GM19455 (cell line): ENCODE results near the gene UPK1A.
"Not testable (repeated sequence)": the region's sequence is repeated elsewhere in the genome, so short reads cannot be mapped to it uniquely, and the experiment has no call there.

Experiments
- ATAC-seq: cut with Tn5 transposase; IDR thresholded peaks from one replicate; pipeline ENCODE4 v1.9.1; 2021; ENCODE audit not compliant: unreplicated experiment

The UPK1A gene

DNA sequence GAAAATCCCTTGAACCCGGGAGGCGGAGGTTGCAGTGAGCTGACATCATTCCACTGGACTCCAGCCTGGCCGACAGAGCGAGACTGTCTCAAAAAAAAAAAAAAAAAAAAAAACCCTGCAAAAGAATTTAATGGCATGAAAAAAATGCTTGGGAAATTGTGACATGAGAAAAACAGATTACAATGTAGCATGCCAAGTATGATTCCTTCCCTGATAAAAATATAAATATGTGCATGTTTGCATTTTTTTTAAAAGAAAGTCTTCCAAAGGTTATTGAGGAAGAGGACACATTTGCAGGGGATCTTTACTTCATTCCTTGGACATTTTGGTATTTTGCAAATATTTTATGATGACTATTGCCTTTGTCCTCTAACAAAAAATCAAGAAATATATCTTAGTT is 23.5 kb downstream of the UPK1A start:
- ATAC-seq: no peak

DNA sequence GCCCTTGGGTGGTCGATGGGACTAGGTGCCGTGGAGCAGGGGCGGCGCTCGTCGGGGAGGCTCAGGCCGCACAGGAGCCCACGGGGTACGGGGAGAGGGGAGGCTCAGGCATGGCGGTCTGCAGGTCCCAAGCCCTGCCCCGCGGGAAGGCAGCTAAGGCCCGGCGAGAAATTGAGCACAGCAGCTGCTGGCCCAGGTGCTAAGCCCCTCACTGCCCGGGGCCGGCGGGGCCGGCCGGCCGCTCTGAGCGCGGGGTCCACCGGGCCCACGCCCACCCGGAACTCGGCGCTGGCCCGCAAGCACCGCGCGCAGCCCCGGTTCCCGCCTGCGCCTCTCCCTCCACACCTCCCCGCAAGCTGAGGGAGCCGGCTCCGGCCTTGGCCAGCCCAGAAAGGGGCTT is 24.8 kb downstream of the UPK1A start:
- not testable (repeated sequence) for ATAC-seq

DNA sequence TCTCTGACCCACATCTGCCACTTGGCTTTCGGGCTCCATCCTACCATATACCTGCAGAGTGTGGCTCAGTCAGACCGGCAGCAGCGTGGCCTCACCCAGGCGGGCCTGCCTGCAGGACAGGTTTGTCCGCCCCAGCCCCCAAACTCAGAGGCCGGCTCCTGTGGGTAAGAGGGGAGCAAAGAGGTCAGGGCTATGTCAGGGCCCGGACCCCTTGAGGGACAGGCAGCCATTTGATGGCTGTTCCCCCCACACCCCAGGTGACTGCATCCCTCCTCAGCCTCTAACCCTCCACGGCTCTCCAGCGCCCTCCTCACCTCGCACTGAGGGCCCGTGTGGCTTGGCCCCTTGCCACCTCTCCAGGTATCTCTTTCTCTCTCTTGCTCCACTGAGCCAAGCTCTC is 25.7 kb downstream of the UPK1A start:
- ATAC-seq: no peak

DNA sequence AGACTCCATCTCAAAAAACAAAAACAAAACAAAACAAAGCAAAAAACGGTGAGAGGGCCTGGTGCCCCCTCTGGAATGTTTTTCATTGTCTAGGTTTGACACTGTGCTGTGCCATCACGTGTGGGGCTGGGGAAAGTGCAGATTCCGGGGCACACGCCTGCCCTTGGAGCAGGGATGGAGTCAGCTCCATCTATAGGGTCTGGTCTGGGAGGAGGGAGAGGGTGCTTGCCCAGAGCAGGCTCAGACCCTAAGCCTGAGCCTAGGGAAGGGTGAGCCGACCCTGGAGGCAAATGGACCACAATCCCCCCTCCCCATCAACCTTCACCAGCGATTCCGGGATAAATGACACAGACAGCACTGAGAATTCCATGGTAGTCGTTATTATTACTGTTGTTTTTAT is 27.1 kb downstream of the UPK1A start:
- no peak for ATAC-seq

DNA sequence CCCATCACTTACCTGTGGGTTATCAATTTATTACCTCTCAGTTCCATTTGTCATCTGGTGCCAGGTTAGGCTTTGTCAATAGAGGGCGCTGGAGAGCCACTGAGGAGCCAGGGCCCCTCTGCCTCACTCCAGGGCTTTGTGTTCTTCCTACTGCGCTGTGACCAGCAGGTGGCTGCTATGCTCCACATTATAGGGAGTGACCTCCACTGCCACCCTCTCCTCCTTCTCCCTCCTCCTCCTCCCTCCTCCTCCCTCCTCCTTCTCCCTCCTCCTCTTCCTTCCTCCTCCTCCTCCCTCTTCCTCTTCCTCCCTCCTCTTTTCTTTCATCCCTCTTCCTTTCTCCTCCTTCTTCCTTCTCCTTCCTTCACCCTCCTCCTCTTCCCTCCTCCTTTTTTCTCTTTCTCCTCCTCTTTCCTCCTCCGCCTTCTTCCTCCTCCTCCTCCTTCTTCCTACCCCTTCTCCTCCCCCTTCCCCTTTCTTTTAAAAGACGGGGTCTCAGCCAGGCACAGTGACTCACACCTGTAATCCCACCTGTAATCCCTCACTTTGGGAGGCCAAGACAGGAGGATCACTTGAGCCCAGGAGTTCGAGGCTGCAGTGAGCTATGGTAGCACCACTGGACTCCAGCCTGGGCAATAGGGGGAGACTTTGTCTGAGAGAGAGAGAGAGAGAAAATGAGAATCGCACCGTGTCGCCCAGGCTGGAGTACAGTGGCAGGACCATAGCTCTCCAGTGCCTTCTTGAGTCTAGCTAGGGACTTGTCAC is 27.7 kb downstream of the UPK1A start:
- ATAC-seq: peak; percentile 57

DNA sequence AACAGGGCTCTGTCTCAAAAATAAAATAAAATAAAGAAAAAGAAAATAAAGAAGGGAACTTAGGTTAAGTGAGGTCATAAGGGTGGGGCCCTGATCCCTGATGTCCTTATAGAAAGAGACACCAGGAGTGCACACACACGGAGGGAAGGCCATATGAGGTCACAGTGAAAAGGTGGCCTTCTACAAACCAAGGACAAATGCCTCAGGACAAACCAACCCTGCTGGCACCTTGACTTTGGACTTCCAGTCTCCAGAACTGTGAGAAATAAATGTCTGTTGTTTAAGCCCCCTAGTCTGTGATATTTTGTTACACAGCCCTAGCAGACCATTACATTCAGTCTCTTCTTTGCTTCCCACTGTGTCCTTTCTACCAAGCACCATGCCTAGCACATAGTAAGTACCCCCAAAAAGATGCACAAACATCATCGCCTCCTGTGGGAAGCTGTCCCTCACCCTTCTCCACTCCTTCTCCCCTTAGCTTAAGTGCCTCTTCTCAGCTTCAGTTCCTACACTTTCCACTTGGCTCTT is 29.6 kb downstream of the UPK1A start:
- ATAC-seq: no peak

DNA sequence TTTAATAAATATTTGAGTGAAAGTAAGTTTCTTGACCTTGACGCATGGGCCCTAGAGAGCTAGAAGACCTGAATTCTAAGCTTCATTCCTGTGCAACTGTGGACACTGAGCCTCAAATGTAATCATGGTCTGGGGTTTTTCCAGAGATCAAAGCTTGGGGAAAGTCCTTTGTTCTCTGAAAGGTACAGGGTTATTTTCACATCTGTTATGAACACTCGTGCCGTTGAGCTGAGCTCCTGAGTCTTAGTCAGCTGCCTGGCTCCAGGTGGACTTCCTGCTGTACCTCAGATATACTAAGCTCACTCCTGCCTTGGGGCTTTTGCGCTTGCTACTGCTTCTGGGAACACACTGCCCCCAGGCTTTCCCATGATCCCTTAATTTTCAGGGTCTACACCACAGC is 30.5 kb downstream of the UPK1A start:
- no peak for ATAC-seq

DNA sequence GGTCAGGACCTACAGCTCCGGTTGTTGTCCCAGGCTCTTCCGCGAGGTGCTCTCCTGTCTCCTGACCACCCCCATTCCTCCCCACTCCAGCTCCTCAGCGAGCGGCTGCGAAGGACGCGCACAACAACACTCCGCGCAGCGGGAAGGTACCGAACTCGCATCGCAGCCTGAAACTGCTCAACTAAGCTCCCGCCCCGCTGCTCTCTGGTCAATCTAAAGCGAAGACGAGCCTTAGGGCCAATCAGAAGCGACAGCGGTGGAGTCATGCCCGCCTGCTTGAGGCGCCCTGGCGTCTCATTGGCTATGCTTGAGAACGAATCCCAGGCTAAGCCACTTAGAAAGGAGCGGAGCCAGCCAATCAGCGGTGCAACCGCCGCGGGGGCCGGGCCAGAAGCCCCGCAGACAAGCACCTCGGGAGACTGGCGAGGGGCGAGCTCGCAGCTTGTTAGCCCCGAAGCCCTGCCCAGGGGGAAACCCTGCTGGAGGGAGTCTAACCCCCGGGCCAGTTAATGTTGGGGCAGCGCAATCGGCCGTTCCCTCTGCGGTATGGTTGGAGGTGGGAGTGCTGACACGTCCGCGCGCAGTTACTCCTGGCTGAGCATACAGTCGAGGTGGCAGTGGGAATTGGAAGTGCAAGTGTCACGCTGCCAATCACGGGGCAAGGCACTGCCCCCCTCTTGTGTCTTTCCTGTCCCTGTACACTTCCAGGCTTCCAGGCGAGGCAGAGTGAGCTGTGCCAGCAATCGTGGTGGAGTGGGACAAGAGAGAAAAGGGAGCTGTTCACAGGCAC is 36.1 kb downstream of the UPK1A start:
- ATAC-seq: peak; percentile 88

DNA sequence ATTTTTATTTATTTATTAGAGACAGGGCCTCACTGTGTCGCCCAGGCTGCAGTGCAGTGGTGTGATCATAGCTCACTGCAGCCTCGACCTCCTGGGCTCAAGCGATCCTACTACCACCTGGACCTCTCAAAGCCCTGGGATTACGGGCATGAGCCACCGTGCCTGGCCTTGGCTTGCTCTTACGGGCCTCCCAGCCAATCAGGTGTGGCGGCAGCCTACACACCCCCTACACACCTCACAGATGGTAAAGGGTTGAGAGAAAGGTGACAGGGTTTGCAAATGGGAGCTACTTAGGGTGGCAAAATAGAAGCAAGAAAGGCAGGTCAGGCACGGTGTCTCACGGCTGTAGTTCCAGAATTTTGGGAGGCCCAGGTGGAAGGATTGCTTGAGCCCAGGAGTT is 37.0 kb downstream of the UPK1A start:
- ATAC-seq: no peak

DNA sequence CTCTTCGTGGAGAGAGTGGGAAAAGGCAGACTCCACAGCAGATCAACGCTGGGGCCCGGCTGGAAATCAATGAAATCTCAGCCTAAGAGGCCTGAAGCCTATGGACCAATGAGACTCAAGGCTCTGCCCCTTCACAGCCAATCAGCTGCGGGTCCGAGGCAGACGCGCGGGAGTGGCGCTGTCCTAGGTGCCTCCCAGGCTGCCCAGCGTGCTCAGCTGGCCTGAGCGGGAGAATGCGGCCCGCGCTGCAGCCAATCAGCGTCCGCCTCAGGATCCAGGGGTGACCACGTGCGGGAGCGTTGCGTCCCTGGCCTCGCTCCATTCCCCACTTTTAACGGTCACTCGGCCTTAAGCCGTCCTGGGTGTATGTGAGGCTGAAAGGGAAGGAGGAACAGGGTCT is 37.9 kb downstream of the UPK1A start, which contains the start of gene ZBTB32:
Gene ZBTB32, plus strand, starts transcription at position 341 of the 400 bp plus-strand sequence. CDS start 10,069 bp downstream, outside the sequence.
- ATAC-seq: no peak

DNA sequence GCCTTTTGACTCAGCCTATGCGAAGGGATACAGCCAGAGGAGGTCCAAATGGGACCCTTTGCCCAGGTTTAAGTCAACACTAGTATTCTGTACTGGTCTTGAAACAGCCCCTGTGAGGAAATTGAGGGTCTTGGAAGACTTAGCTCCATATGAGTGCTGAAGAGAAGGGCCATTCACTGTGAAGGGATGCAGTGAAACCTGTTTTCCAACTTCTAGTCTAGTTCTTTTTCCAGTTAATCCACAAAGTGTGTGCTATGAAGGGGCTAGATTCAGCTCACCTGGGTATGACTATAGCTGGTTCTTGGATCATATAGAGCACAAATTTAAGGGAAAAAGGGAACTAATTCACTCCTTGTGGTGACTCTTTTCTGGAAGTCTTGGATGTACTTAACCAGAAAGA is 42.1 kb downstream of the UPK1A start:
- no peak for ATAC-seq

DNA sequence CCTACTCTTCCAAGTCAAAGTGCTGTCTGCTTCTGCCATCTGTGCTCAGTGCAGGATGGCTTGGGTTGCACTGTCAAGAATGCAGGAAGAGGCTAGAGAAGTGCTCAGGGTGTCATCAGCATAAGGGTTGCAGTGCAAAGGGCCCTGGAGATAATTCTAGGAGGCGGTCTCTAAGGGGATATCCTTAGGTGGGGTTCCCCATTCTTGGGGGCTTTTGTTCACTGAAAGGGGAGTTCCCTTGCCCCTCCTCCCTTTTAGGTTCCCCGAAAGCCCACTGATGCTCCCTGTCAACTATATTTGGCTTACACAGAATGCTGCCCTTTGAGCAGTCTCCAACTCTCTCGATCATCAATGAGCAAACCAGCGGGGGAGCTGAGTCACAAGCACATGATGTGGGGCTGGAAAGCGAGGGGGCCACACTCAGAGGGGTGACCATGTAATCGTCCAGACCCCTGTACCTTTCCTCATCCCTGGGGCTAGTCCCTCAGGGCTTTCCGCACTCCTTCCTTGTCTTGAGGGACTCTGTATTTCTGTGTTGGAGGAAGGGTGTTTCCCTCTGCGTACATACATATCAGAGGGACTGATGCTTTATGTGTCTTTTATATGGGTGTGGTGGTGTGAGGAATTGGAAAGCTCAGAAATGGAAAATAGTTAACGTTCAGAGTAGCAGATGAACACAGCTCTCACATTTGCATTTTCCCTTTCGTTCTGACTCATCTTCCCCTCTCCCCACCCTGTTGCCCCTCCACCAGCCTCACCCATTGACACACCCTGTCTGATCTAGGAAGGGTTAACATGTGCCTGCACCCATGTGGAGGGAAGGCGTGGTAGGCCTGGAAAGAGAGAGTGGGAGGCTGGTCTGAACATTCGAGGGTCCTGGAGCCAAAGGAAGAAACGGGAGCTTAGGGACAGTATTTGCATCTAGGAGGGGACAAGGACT is 44.7 kb downstream of the UPK1A start:
- ATAC-seq: no peak

DNA sequence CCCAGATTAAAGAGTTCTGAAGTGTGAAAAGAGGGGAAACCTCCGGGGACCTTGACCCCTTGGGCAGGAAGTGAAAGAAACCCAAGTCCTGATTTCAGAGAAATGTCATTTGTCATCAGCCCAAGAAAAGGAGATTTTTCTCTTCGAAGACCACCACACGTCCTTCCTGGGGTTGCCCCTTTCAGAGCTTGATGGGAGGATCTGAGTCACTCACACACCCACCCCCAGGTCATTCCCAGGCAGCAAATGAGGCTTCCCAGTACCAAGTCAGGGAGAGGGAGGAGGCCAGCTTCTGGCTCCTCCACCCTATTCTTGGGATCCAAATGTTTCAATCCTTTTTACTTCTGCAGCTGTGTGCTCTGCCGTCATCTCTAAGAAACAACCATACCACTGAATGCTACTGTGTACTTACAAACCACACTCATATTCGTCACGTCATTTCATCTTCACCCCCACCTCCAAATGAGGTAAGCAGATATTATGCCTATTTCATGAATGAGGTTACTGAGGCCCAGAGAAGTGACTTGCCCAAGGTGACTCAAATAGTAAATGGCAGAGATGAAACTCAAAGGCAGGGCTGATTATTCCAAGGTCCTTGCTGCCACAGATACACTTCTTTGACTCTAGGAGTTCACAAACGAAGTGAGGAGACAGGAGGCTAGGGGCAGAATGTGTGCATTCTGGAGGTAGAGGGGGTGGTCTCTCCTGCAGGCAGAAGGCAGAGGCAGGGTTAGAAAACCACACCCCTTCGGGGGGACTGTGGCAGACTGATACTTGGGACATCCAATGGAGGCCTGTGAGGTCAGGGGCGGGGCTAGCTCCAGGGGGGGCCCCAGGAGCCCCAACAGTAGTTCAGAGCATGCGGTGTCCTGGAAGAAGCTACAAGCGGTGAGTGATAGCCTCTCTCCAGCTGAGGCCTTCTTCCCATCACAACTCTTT is 46.5 kb downstream of the UPK1A start:
- ATAC-seq: no peak

DNA sequence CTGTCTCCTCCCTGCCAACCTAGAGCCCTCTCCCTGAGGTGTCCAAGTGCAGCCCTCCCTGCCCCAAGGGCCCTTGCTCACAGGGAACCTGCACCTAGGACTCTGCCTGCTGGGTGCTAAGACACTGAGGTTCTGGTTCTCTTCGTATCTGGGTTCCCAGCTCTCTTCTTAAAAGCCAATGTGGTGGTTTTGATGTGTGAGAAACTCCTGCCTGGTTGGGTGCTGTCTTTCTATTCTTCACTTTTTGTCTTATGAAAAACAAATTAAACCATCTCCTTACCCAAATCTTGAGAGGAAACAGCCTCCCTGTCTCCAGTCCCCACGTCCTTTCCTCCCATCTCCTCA is 47.2 kb downstream of the UPK1A start:
- no peak for ATAC-seq

DNA sequence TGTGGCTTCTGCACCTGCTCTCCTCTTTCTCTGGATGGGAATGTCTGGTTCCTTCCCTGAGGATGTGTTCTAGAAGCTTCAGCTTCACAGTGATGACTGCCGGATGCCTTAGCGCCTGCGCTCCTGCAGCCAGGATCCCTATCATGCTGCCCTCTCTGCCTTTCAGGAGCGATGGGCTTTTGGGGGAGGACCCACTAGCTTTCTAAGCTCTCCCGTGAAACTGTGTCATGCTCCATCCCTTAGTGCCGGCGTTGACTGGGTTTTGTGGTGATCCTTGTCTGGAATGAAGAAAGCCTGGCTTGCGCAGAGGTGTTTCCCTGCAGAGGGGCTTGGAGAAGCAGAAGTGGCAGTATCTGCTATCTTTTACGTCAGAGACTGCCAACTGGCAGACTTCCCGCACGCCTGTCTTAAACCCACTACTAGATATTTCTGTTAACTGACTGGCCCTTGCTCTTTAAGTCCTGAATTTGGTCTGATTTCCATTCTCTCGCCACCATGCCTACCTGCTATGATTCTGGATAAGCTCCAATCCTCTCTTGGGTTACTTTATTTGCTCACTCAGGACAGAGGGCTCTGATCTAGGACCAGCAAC is 47.7 kb downstream of the UPK1A start:
- no peak for ATAC-seq

DNA sequence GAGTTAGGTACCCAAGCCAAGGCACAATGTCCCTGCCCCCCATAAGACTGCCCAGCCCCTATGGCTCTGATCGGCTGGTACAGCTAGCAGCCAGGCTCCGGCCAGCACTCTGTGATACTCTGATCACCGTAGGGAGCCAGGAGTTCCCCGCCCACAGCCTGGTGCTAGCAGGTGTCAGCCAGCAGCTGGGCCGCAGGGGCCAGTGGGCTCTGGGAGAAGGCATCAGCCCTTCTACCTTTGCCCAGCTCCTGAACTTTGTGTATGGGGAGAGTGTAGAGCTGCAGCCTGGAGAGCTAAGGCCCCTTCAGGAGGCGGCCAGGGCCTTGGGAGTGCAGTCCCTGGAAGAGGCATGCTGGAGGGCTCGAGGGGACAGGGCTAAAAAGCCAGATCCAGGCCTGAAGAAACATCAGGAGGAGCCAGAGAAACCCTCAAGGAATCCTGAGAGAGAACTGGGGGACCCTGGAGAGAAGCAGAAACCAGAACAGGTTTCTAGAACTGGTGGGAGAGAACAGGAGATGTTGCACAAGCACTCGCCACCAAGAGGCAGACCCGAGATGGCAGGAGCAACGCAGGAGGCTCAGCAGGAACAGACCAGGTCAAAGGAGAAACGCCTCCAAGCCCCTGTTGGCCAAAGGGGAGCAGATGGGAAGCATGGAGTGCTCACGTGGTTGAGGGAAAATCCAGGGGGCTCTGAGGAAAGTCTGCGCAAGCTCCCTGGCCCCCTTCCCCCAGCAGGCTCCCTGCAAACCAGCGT is 48.5 kb downstream of the UPK1A start:
- no peak for ATAC-seq

DNA sequence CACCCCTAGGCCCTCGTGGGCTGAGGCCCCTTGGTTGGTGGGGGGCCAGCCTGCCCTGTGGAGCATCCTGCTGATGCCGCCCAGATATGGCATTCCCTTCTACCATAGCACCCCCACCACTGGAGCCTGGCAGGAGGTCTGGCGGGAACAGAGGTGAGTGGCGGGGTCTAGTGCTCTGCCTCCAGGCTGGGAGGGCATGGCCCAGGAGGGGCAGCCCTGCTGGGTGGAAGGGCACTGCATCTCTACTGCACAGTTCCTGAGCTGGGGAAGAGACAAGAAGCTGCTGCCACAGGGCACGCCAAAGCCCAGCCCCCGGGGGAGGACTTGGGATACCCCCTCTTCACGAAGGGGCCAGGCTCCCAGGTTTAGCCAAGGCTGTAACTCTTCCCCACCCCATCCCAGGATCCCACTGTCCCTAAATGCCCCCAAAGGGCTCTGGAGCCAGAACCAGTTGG is 49.1 kb downstream of the UPK1A start:
- no peak for ATAC-seq

DNA sequence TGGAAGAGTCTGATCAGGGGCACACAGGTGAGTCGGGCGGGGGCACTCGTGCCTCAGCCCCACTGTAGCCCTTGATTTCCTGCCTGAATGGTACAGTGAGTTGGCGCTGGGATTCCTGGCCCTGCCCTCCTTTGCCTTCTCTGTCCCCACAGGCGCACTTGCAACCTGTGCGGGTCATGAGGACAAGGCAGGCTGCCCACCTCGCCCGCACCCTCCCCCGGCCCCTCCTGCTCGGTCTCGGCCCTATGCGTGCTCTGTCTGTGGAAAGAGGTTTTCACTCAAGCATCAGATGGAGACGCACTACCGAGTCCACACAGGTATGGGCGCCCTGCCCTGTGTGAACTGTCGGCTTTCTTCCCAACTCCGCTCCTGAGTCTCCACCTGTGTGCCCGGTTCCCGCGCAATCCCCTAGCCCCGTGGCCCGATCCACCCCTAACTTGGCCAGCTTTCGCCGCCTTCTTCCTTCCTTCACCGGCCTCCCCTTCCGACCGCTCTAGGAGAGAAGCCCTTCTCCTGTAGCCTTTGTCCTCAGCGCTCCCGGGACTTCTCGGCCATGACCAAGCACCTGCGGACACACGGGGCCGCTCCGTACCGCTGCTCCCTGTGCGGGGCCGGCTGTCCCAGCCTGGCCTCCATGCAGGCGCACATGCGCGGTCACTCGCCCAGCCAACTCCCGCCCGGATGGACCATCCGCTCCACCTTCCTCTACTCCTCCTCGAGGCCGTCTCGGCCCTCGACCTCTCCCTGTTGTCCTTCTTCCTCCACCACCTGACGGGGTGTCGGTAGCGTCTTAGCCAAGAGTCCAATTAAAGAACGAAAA is 49.9 kb downstream of the UPK1A start:
- no peak for ATAC-seq
